Measurements from ENCODE around the gene SLC6A9.
A peak's percentile ranks its signal among the peaks of the same experiment; 100 is the strongest.

SLC6A9 gene

DNA sequence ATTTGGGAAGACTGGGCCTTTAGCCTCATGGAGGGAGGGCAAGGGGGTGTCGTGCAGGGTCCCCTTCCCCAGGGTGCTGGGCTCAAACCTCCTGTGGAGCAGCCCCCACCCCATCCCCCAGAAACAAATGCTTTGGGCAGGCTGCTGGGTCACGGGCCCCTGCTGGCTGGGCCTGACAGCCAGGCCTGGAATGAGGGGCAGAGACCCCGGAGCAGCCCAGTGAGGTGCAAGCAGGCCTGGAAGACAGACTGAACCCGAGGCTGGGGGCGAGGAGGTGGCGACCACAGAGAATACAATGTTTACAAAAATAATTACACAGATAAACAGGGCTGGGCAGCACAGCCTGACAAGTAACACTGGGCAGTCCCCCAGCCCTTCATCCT is 34.5 kb downstream of the SLC6A9 start:
- H3K4me3 ChIP-seq (ENCODE audit: low read depth, low read length): no peak overlapping the region
- DNase-seq (ENCODE audit: low read depth): no peak
- TF ChIP-seq, protein P1, sequence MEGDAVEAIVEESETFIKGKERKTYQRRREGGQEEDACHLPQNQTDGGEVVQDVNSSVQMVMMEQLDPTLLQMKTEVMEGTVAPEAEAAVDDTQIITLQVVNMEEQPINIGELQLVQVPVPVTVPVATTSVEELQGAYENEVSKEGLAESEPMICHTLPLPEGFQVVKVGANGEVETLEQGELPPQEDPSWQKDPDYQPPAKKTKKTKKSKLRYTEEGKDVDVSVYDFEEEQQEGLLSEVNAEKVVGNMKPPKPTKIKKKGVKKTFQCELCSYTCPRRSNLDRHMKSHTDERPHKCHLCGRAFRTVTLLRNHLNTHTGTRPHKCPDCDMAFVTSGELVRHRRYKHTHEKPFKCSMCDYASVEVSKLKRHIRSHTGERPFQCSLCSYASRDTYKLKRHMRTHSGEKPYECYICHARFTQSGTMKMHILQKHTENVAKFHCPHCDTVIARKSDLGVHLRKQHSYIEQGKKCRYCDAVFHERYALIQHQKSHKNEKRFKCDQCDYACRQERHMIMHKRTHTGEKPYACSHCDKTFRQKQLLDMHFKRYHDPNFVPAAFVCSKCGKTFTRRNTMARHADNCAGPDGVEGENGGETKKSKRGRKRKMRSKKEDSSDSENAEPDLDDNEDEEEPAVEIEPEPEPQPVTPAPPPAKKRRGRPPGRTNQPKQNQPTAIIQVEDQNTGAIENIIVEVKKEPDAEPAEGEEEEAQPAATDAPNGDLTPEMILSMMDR (IDR thresholded peaks at IDR 0.05; ENCODE audit: low read depth, low read length, missing control alignments): no peak

DNA sequence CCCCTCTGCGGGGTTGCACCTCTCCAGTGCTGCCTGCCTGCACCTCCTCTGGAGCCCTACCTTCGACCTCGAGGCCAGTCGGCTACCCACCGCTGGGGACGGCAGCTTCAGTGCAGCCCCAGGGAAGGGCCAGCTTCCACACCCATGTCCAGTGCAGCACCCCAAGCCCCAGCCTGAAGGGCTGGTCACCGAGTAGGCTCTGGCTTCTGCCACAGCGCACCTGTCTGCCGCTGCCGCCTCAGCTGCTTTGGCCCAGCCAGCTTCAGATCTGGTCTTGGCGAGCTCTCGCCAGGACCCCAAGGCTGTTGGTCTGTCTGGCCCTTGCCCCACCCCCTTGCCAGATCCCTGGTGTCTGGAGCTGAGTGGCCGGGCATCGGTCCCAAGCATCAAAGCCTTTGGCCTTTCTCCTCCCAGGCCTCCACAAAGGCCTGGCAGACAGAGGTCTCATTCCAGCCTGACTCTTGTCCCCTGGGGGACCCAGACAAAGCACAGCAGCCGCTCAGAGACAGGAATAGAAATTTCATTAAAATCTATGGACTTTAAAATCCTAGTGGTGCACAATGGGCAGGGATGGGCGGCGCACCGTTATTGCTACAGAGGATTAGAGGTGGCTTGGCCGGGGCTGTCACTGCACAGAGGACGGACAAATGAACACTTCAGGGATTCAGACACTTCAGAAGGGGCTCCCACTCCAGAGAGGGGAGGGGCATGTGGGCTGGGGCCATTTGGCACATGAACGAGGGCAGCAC is 35.1 kb downstream of the SLC6A9 start:
- no peak for DNase-seq (ENCODE audit: low read depth)
- H3K4me3 ChIP-seq (ENCODE audit: low read depth, low read length): no peak overlapping the region
- TF ChIP-seq, protein P1 (IDR thresholded peaks at IDR 0.05; ENCODE audit: low read depth, low read length, missing control alignments): no peak

DNA sequence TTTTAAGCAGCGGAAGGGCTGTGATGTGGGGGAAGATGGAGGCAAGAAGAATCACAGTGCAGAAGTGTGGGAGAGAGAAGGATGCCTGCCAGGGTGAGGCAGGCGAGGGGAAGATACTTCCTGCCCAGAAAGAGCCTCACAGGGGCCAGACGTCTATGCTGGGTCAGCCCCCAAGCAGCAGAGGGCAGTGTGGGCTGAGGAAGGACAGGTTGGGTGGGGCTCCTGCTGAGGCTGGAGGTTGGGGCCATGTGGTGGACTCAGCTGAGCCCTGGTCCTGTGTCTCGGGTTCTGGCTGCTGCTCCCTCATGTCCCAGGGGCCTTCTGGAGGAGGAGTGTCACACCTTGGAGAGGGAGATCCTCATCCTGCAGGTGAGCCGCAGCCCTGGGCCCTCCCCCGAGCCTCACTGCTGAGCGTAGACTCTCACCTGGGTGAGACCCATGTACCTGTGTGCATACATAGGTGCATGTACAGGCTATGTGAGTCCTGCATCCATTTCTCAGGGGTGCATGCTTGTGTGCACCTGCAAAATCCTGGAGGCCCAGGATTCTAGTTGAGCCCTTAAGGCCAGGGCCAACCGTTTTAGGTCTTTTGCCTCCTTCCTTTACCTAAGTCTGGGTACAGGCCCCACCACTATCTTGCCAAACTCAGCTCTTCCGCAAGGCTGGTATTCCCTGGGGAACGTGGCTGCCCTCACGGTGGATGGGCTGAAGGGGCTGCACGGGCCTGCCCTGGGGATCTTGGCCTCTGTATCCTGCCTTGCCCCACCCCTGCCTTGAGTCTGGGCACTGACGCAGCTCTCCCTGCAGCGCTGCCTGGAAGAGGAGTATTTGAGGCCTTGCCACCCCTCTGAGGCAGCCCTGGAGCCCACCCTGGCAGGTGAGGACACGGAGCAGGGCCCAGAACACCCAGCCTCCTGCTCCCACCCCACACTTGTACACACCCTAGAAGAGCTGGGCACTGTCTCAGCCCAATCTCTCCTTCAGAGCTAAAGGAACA is 36.2 kb downstream of the SLC6A9 start:
- TF ChIP-seq, protein P1 (IDR thresholded peaks at IDR 0.05; ENCODE audit: low read depth, low read length, missing control alignments): peak; percentile 56
- DNase-seq (ENCODE audit: low read depth): no peak
- no peak overlapping the region for H3K4me3 ChIP-seq (ENCODE audit: low read depth, low read length)

DNA sequence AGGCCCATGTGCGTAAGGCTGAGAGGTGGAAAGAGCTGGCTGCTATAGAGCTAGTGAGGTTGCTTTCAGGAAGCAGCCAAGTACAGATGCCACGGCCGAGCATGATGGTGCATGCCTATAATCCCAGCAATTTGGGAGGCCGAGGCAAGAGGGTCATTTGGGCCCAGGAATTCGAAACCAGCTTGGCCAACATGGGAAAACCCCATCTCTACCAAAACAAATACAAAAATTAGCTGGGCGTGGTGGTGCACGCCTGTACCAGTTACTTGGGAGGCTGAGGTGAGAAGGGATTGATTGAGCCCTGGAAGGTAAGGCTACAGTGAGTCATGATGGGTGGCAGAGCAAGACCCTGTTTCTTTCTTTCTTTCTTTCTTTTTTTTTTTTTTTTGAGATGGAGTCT is 37.2 kb downstream of the SLC6A9 start:
- no peak for DNase-seq (ENCODE audit: low read depth)
- TF ChIP-seq, protein P1 (IDR thresholded peaks at IDR 0.05; ENCODE audit: low read depth, low read length, missing control alignments): no peak
- no peak overlapping the region for H3K4me3 ChIP-seq (ENCODE audit: low read depth, low read length)

DNA sequence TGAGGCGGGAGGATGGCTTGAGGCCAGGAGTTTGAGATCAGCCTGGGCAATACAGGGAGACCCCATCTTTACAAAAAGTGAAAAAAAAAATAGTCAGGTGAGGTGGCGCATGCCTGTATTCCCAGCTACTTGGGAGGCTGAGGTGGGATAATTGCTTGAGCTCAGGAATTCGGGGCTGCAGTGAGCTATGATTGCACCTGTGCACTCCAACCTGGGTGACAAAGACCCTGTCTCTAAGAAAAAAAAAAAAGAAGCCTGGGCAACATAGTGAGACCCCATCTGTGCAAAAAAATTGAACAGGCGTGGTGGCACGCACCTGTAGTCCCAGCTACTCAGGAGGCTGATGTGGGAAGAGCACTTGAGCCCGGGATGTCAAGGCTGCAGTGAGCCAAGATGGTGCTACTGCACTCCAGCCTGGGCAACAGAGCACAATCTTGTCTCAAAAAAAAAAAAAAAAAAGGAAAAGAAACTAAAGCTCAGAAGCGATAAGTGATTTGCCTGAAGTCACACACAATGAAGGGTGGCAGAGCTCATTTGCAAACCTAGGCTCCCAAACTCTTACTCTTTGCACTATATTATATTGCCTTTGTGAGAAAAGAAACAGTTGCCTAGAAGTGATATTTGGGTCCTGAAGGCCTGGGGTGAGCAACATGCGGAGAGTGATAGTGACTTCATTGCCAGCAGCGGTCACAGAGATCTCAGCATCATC is 37.9 kb downstream of the SLC6A9 start:
- no peak overlapping the region for H3K4me3 ChIP-seq (ENCODE audit: low read depth, low read length)
- TF ChIP-seq, protein P1 (IDR thresholded peaks at IDR 0.05; ENCODE audit: low read depth, low read length, missing control alignments): no peak
- DNase-seq (ENCODE audit: low read depth): no peak

DNA sequence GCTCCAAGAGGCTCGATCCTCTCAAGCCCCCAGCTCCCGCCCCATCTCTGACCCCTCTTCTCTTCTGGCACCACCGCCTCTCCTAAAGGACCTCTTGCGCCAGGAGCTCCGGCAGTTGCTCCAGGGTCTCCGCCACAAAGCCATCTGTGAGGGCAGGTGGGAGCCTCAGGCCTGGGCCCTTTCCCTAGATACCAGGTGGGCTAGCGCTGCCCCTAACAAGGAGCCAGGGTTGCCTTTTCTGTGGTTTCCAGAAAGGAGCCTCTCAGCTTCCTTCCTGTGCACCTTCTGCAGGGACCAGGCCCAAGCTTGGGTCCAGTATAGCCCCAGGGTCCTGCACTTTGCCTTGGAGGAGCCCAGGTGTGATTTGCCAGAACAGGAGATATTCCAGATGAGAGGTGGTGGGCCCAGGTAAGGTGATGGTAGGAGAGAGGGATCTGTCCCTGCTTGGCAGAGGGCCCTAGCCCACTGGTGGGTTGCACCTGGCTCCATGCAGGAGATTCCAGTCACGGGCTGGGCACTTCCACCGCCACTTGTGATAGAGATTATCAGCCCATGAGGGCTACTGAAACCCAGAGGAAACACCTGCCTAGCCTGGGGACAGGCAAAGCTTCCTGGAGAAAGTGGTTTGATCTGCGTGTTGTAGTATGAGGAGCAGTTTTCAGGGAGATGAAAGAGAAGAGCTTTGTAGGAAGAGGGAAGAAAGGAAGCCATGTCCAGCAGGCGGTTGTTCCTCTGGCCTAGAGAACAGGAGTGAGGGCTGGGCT is 38.8 kb downstream of the SLC6A9 start:
- TF ChIP-seq, protein P1 (IDR thresholded peaks at IDR 0.05; ENCODE audit: low read depth, low read length, missing control alignments): no peak
- peak overlapping the region; percentile 64; the same call in 1 of the 2 replicates for H3K4me3 ChIP-seq (ENCODE audit: low read depth, low read length)
- no peak for DNase-seq (ENCODE audit: low read depth)
